HEK293 (cell line): Measurements from ENCODE around the gene STYXL1.

ENCODE experiments used
- CTCF ChIA-PET: fragments of 350-600 bp; formaldehyde crosslinking; extraction: SDS; loops from one replicate; lab custom pipeline; 2021; ENCODE audit warnings: antibody characterized with exemption; lab: Yijun Ruan, JAX
- POLR2A ChIA-PET: fragments of 300-600 bp; formaldehyde crosslinking; extraction: SDS; loops from one replicate; lab custom pipeline; 2020; ENCODE audit warnings: antibody characterized with exemption, inconsistent platforms; lab: Yijun Ruan, JAX
- H3K27ac ChIP-seq: fragments of 200-500 bp; sonication (Bioruptor generic); 2 replicates; pipeline ENCODE4 v1.5.1; 2014; ENCODE audit warnings: low read depth, low read length, control low read depth, inconsistent platforms; ENCODE audit errors: extremely low read depth
- H3K36me3 ChIP-seq, 2 experiments: fragments of 200-500 bp in 1 of 2; sonication (Bioruptor generic) in 1 of 2; 1 replicate in 1 of 2; 2 replicates in 1 of 2; pipeline ENCODE4 v1.5.1; 2014 to 2017; ENCODE audit warnings: inconsistent platforms in 2 of 2, low read length in 2 of 2; ENCODE audit not compliant: control insufficient read depth in 2 of 2, insufficient read depth in 1 of 2
- H3K4me1 ChIP-seq: fragments of 200-500 bp; sonication (Bioruptor generic); 2 replicates; pipeline ENCODE4 v1.5.1; 2014; ENCODE audit warnings: mild to moderate bottlenecking, low read length, inconsistent platforms; ENCODE audit not compliant: control insufficient read depth, insufficient read depth
- H3K4me3 ChIP-seq: 2 replicates; pipeline ENCODE4 v1.5.1; 2011; ENCODE audit warnings: low read depth, mild to moderate bottlenecking, control low read depth, low read length, moderate library complexity
- H3K9me3 ChIP-seq: fragments of 200-500 bp; sonication (Bioruptor generic); 2 replicates; pipeline ENCODE4 v1.5.1; 2014; ENCODE audit warnings: low read depth, low read length, inconsistent platforms; ENCODE audit not compliant: control insufficient read depth, insufficient read depth
- EGR2 ChIP-seq: fragments of 450-650 bp; formaldehyde crosslinking; IDR thresholded peaks from 2 replicates; pipeline ENCODE4 v1.5.1; 2016; ENCODE audit warnings: low read depth, missing biosample characterization, missing genetic modification characterization
- GLIS1 ChIP-seq: fragments of 450-650 bp; formaldehyde crosslinking; IDR thresholded peaks from 2 replicates; pipeline ENCODE4 v1.5.1; 2016; ENCODE audit warnings: missing biosample characterization, missing genetic modification characterization
- HOXA7 ChIP-seq: sonication (generic); formaldehyde crosslinking; IDR thresholded peaks from 2 replicates; pipeline ENCODE4 v1.8.1; 2022; ENCODE audit warnings: missing genetic modification reagents, borderline replicate concordance
- OVOL3 ChIP-seq: fragments of 450-650 bp; formaldehyde crosslinking; IDR thresholded peaks from 2 replicates; pipeline ENCODE4 v1.5.1; 2016; ENCODE audit warnings: missing biosample characterization, missing genetic modification characterization
- TSHZ1 ChIP-seq: fragments of 450-650 bp; formaldehyde crosslinking; IDR thresholded peaks from 2 replicates; pipeline ENCODE4 v1.5.1; 2016; ENCODE audit warnings: missing biosample characterization, missing genetic modification characterization, borderline replicate concordance
- WT1 ChIP-seq: fragments of 450-650 bp; formaldehyde crosslinking; IDR thresholded peaks from 2 replicates; pipeline ENCODE4 v1.5.1; 2016; ENCODE audit warnings: missing biosample characterization, missing genetic modification characterization
- ZBTB10 ChIP-seq: fragments of 450-650 bp; formaldehyde crosslinking; IDR thresholded peaks from 2 replicates; pipeline ENCODE4 v1.5.1; 2016; ENCODE audit warnings: missing biosample characterization, missing genetic modification characterization
- ZBTB7A ChIP-seq: fragments of 450-650 bp; formaldehyde crosslinking; IDR thresholded peaks from 2 replicates; pipeline ENCODE4 v1.5.1; 2016; ENCODE audit warnings: low read depth, missing biosample characterization, missing genetic modification characterization
- ZNF138 ChIP-seq: fragments of 450-650 bp; formaldehyde crosslinking; IDR thresholded peaks from 2 replicates; pipeline ENCODE4 v1.5.1; 2016; ENCODE audit warnings: missing biosample characterization, missing genetic modification characterization, borderline replicate concordance
- ZNF221 ChIP-seq: fragments of 450-650 bp; formaldehyde crosslinking; IDR thresholded peaks from 2 replicates; pipeline ENCODE4 v1.5.1; 2017; ENCODE audit warnings: missing biosample characterization, missing genetic modification characterization, borderline replicate concordance
- ZNF223 ChIP-seq: fragments of 450-650 bp; formaldehyde crosslinking; IDR thresholded peaks from 2 replicates; pipeline ENCODE4 v1.5.1; 2016; ENCODE audit warnings: missing biosample characterization, missing genetic modification characterization
- ZNF366 ChIP-seq: fragments of 450-650 bp; formaldehyde crosslinking; conservative IDR thresholded peaks from 2 replicates; pipeline ENCODE4 v1.5.1; 2016; ENCODE audit warnings: missing biosample characterization, missing genetic modification characterization
- ZNF426 ChIP-seq: fragments of 450-650 bp; formaldehyde crosslinking; IDR thresholded peaks from 2 replicates; pipeline ENCODE4 v1.5.1; 2017; ENCODE audit warnings: missing biosample characterization, missing genetic modification characterization, mild to moderate bottlenecking, inconsistent platforms, moderate library complexity
- ZNF521 ChIP-seq: fragments of 450-650 bp; formaldehyde crosslinking; IDR thresholded peaks from 2 replicates; pipeline ENCODE4 v1.5.1; 2017; ENCODE audit warnings: missing biosample characterization, mild to moderate bottlenecking, missing genetic modification characterization
- ZNF529 ChIP-seq: fragments of 450-650 bp; formaldehyde crosslinking; IDR thresholded peaks from 2 replicates; pipeline ENCODE4 v1.5.1; 2017; ENCODE audit warnings: missing genetic modification characterization, missing biosample characterization; ENCODE audit not compliant: insufficient replicate concordance
- ZNF677 ChIP-seq: fragments of 450-650 bp; IDR thresholded peaks from 2 replicates; pipeline ENCODE4 v1.5.0; 2018; ENCODE audit warnings: missing biosample characterization, mild to moderate bottlenecking, missing genetic modification characterization, moderate library complexity
- ZNF837 ChIP-seq: fragments of 450-650 bp; formaldehyde crosslinking; IDR thresholded peaks from 2 replicates; pipeline ENCODE4 v1.5.1; 2016; ENCODE audit warnings: missing biosample characterization, missing genetic modification characterization
- TF ChIP-seq, protein P1 (sequence below): sonication (generic); formaldehyde crosslinking; IDR thresholded peaks from 2 replicates; pipeline ENCODE4 v1.8.1; 2022; ENCODE audit warnings: mild to moderate bottlenecking, moderate library complexity, missing genetic modification reagents
- TF ChIP-seq, protein P2 (sequence below): fragments of 450-650 bp; formaldehyde crosslinking; conservative IDR thresholded peaks from 2 replicates; pipeline ENCODE4 v1.5.1; 2016; ENCODE audit warnings: low read depth, missing biosample characterization, missing genetic modification characterization

STYXL1 gene

GRCh38 chr7:75994388-75995051 is 53.3 kb downstream of the STYXL1 start, which contains the start of gene TMEM120A (continued):
- no peak for TF ChIP-seq TSHZ1 (tag by site-specific recombination)
- TF ChIP-seq GLIS1 (tag by site-specific recombination): peak; percentile 9; the same call in 1 of the 2 replicates
- TF ChIP-seq ZNF223 (tag by site-specific recombination): 0 out of 2 replicates have a peak, but pooled peaks have one; percentile 20
- no peak for TF ChIP-seq ZNF366 (tag by site-specific recombination)
- TF ChIP-seq ZNF221 (tag by site-specific recombination): no peak
- no peak for TF ChIP-seq WT1
- TF ChIP-seq ZNF426: no peak

DNA sequence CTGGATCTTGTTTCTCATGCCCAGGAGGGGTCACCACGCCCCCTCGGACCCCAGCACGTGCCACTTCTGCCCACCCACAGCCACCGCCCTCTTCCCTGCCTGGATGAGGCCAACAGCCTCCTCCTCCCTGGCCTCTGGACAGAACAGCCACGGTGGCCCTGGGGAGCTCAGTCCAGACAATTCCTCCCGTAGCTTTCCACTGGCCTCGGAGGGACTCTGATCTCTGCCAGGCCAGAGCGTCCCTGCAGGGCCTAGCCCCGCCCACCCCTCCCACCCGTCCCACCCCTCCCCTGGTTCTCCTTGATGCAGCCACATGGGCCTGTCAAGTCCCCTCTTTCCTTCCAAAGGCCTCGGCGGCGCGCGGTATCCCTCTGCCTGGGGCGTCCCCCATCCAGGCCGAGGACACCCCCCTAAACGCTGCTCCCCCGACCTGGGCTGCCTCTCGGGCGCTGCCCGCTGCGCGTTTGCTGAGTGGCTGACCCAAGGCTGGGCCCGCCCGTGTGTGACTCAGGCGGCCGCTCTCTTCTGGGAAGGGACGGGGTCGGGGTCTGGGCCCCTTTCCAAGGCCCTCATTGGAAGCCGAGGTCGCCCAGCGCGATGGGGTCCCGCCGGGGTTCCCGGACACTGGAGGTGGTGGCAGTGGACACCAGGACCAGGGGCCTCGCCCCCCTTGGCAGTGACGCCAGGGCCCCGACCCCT is 54.0 kb downstream of the STYXL1 start:
- peak overlapping the region; percentile 42; the same call in 1 of the 2 replicates for H3K27ac ChIP-seq
- peak overlapping the region; percentile 58 for H3K4me3 ChIP-seq
- no peaks in the 10 kb centered on the region for H3K4me1 ChIP-seq
- CTCF ChIA-PET: interaction anchor here (1.1 to 1.4 kb wide), 2 partner anchors 127 to 321 kb away, joined by 3 to 4 read pairs; no protein-coding TSS in a partner anchor
- no peaks in the 10 kb centered on the region for H3K9me3 ChIP-seq
- POLR2A ChIA-PET: interaction anchor here (0.6 kb wide), 1 partner anchor 20 kb away, joined by 4 read pairs; no protein-coding TSS in a partner anchor
- H3K36me3 ChIP-seq: peaks cover 5 to 8% of the 10 kb centered on the region in 2 experiments; a peak in 2 of 3 replicates
- no peak for TF ChIP-seq TSHZ1 (tag by site-specific recombination)
- TF ChIP-seq ZNF529 (tag by site-specific recombination): no peak
- no peak for TF ChIP-seq ZNF138
- no peak for TF ChIP-seq ZNF837
- TF ChIP-seq OVOL3 (tag by site-specific recombination): no peak
- TF ChIP-seq, protein P1, sequence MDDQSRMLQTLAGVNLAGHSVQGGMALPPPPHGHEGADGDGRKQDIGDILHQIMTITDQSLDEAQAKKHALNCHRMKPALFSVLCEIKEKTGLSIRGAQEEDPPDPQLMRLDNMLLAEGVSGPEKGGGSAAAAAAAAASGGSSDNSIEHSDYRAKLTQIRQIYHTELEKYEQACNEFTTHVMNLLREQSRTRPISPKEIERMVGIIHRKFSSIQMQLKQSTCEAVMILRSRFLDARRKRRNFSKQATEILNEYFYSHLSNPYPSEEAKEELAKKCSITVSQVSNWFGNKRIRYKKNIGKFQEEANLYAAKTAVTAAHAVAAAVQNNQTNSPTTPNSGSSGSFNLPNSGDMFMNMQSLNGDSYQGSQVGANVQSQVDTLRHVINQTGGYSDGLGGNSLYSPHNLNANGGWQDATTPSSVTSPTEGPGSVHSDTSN (CRISPR knock-in tag): no peak
- peak; percentile 49 for TF ChIP-seq EGR2 (tag by site-specific recombination)
- no peak for TF ChIP-seq ZNF677
- TF ChIP-seq HOXA7 (CRISPR knock-in tag): no peak
- 0 out of 2 replicates have a peak, but pooled peaks have one; percentile 27 for TF ChIP-seq ZBTB7A (tag by site-specific recombination)
- TF ChIP-seq ZNF521 (tag by site-specific recombination): no peak
- TF ChIP-seq, protein P2, sequence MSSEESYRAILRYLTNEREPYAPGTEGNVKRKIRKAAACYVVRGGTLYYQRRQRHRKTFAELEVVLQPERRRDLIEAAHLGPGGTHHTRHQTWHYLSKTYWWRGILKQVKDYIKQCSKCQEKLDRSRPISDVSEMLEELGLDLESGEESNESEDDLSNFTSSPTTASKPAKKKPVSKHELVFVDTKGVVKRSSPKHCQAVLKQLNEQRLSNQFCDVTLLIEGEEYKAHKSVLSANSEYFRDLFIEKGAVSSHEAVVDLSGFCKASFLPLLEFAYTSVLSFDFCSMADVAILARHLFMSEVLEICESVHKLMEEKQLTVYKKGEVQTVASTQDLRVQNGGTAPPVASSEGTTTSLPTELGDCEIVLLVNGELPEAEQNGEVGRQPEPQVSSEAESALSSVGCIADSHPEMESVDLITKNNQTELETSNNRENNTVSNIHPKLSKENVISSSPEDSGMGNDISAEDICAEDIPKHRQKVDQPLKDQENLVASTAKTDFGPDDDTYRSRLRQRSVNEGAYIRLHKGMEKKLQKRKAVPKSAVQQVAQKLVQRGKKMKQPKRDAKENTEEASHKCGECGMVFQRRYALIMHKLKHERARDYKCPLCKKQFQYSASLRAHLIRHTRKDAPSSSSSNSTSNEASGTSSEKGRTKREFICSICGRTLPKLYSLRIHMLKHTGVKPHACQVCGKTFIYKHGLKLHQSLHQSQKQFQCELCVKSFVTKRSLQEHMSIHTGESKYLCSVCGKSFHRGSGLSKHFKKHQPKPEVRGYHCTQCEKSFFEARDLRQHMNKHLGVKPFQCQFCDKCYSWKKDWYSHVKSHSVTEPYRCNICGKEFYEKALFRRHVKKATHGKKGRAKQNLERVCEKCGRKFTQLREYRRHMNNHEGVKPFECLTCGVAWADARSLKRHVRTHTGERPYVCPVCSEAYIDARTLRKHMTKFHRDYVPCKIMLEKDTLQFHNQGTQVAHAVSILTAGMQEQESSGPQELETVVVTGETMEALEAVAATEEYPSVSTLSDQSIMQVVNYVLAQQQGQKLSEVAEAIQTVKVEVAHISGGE (tag by site-specific recombination): no peak
- peak; percentile 40; the same call in 1 of the 2 replicates for TF ChIP-seq ZBTB10
